Mucosa of descending colon (tissue), 3 donors: ENCODE data around the gene MPZL2. TPM values are rescaled to one million over a fixed set of nuclear protein-coding genes. Genes with fewer than 3 reads are reported as not detected.

ENCODE experiments used
- ATAC-seq: fragments of 200-7000 bp; cut with Tn5 transposase; one replicate; pipeline ENCODE4 v1.9.1; 2020; ENCODE audit warnings: mild to moderate bottlenecking, moderate library complexity
- DNase-seq, 3 donors: peaks; one replicate each; pipeline ENCODE4 v3.0.0-alpha.2; 2020
- H3K36me3 ChIP-seq: fragments of 200-600 bp; one replicate; pipeline ENCODE4 v1.8.0; 2021; ENCODE audit warnings: low read depth, mild to moderate bottlenecking
- H3K4me1 ChIP-seq: fragments of 200-600 bp; one replicate; pipeline ENCODE4 v1.8.0; 2021; ENCODE audit warnings: low read depth, mild to moderate bottlenecking
- H3K4me3 ChIP-seq: fragments of 200-600 bp; one replicate; pipeline ENCODE4 v1.8.0; 2021; ENCODE audit warnings: mild to moderate bottlenecking
- H3K9me3 ChIP-seq: fragments of 200-600 bp; one replicate; pipeline ENCODE4 v1.8.0; 2021; ENCODE audit warnings: mild to moderate bottlenecking
- intact Hi-C, 2 donors: fragments of 100-400 bp; cut with DNase I in 1 of 2; cut with micrococcal nuclease in 1 of 2; formaldehyde crosslinking; loops; one replicate each; pipeline versions ENCODE4 v1.11.0 to v1.11.1; 2022; cut with DNase I, micrococcal nuclease
- total RNA-seq, 3 donors: library from RNA; stranded (reverse); fragmentation: NEBNext Ultra II Directional in 2 of 3; extraction: Animal tissue kit (Norgen Biotek cat#: 25700) in 2 of 3; gene quantifications; one replicate each; pipeline versions ENCODE4 v1.2.1 to v1.2.4, GENCODE V29; 2021 to 2023
- TF ChIP-seq, protein P1 (sequence below): fragments of 200-600 bp; IDR thresholded peaks from one replicate; pipeline ENCODE4 v1.8.0; 2022; ENCODE audit warnings: antibody characterized with exemption, mild to moderate bottlenecking
- donor health status: DM: no; HTN: no; CAD: no; lungs with moderate emphysema.
- donor health status: DM: no; HTN: no; CAD: no.
- donor health status: DM: no; HTN: yes; CAD: no.

The MPZL2 gene
- total RNA-seq, 3 donors from 2014 or later = 34.4 to 83.1 (median 72.4) TPM

DNA sequence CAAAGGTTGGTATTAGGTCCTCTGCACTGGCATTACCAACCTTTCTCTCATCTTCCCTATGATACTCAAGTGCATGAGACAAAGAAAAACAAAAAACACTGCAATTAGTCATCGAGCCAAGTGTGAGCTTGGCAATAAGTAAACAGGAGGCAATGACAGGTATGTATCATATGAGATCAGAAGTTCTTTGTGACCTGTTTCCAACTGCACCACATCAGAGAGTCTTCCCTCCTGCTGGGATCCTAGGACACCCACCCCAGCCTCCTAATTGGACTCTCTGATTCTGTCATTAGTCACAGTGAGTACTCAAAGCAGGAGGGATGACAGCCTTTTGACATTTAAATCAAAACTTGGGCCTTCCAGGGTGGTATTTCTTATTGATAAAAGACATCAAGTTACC lies 31.4 kb downstream of the MPZL2 start:
- H3K9me3 ChIP-seq = no peaks in the 10 kb centered on the region
- ATAC-seq (no peak), DNase-seq (no peak)
- H3K36me3 ChIP-seq = no peaks in the 10 kb centered on the region
- intact Hi-C loops = no loop called here
- no peaks in the 10 kb centered on the region for H3K4me1 ChIP-seq
- TF ChIP-seq, protein P1, sequence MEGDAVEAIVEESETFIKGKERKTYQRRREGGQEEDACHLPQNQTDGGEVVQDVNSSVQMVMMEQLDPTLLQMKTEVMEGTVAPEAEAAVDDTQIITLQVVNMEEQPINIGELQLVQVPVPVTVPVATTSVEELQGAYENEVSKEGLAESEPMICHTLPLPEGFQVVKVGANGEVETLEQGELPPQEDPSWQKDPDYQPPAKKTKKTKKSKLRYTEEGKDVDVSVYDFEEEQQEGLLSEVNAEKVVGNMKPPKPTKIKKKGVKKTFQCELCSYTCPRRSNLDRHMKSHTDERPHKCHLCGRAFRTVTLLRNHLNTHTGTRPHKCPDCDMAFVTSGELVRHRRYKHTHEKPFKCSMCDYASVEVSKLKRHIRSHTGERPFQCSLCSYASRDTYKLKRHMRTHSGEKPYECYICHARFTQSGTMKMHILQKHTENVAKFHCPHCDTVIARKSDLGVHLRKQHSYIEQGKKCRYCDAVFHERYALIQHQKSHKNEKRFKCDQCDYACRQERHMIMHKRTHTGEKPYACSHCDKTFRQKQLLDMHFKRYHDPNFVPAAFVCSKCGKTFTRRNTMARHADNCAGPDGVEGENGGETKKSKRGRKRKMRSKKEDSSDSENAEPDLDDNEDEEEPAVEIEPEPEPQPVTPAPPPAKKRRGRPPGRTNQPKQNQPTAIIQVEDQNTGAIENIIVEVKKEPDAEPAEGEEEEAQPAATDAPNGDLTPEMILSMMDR = no peak
- no peak overlapping the region for H3K4me3 ChIP-seq

DNA sequence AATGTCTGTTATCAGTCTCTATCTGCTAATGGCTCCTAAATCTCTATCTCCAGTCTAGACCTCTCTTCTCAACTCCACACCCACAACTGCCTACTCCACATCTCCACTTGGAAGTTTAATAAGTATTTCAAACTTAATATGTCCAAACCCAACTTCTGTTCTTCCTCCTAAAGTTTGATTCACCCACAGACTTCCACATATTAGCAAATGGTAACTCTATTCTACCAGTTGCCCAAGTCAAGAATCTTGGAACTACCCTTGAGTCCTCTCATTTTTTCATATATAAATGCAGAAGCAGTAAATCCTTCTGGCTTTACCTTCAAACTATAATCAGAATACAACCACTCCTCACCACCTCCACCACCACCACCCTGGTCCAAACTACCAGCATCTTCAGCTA lies 32.6 kb downstream of the MPZL2 start:
- no peaks in the 10 kb centered on the region for H3K9me3 ChIP-seq
- ATAC-seq (no peak), DNase-seq (no peak)
- H3K4me1 ChIP-seq = no peaks in the 10 kb centered on the region
- H3K36me3 ChIP-seq = no peaks in the 10 kb centered on the region
- intact Hi-C loops = no loop called here
- TF ChIP-seq, protein P1 = no peak
- no peak overlapping the region for H3K4me3 ChIP-seq

DNA sequence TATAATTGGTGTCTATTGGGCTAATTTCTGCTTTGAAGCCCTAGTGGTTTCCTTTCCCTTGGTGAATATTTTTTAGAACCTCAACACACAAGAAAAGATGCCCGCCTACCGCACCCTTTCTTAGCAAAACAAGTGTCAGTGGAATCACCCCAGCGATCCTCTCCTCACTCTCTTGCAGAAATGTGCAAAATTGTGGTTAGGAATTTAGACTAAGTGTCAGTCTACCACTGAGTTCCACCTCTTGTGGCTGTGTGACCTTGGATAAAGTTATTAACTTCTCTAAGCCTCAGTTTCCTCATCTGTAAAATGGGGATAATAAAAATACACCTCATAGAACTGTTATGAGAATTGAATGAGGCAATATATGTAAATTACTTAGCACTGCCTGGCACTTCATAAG lies 34.0 kb downstream of the MPZL2 start:
- Histone ChIP-seq H3K4me3 (no peak overlapping the region), H3K36me3 (no peaks in the 10 kb centered on the region), H3K4me1 (no peaks in the 10 kb centered on the region), H3K9me3 (no peaks in the 10 kb centered on the region)
- DNase-seq (no peak), ATAC-seq (no peak)
- intact Hi-C loops = no loop called here
- TF ChIP-seq, protein P1 = no peak

DNA sequence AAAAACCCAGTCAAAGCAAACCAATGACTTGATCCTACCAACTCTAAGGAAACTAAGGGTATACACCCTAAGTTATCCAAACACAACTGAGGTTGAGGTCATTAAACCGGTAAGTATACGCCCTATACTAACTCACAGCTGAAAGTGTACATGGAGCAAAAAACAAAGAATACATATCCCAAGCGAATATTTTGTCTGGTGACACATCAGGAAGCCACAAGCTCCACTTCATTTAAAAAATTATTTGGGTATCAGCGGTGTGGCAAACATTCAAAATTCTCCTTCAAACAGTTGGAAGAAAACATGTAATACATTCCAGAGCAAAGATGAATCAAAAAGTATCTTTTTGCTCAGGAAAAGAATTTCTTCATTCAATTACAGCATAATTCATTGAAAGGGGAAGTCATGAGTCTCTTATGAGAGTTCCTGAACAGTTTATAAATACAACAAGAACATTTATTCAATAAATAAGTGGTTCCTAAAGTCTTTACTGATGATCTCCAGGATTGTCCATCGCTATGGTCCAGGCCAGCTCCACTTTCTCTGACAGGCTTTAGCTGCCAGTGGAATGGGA lies 34.7 kb downstream of the MPZL2 start:
- H3K4me3 ChIP-seq = no peak overlapping the region
- intact Hi-C loops = no loop called here
- no peaks in the 10 kb centered on the region for H3K4me1 ChIP-seq
- TF ChIP-seq, protein P1 = no peak
- H3K9me3 ChIP-seq = no peaks in the 10 kb centered on the region
- ATAC-seq (no peak), DNase-seq (no peak)
- H3K36me3 ChIP-seq = no peaks in the 10 kb centered on the region

DNA sequence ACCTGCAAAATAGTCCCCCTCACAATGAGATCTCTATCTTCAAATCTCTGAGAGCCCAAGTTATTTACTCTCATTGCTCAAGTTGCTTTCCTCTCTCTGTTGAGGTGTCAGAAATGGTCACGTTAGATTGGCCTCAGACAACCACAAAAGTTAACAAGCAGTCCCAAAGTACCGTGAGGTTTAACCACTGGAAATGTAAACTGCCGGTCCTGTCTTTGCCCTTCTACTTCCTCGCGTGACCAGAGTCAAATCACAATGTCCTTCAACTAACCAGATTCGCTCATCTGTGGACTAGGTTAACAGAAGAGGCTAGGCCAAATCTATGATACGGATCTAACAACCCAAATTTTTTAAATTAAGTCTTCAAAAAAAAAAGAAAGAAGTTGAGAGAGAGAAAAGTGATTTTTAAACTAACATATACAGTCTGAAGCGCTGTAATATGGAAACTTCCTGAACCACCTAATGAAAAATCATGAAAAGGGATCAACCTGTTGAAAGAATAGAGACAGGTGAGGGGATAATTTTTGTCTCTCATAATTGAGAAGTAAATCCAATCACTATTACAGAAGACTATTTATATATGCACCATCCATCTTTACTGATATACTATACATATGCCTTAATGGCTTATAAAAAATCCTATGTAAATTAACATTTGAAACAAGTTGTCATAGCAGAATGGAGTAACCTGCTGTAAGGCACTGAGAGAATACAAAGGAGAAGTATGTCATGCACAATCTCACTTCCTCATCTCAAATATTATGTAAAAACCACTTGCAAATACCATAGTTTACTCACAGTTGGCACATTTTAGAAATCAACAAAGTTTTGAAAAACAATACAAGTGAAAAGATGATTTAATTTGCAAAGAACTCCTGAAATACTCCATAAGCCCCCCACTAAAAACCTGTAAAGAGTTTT lies 36.0 kb downstream of the MPZL2 start:
- TF ChIP-seq, protein P1 = no peak
- Histone ChIP-seq H3K4me3 (no peak overlapping the region), H3K4me1 (no peaks in the 10 kb centered on the region), H3K36me3 (no peaks in the 10 kb centered on the region), H3K9me3 (no peaks in the 10 kb centered on the region)
- intact Hi-C loops = no loop called here
- ATAC-seq (peak; percentile 50), DNase-seq (no peak)
